RKO (cell line): ENCODE results near the gene PDE8A.
A peak's percentile ranks its signal among the peaks of the same experiment; 100 is the strongest.

Experiments used
- DNase-seq: peaks from one replicate; pipeline ENCODE4 v3.0.0-alpha.2; 2016; ENCODE audit warnings: low spot score

The PDE8A gene

GRCh38 chr15:85031944-85032558 is 50.4 kb downstream of the PDE8A start:
- DNase-seq: no peak

GRCh38 chr15:85033148-85033547 is 51.5 kb downstream of the PDE8A start:
- DNase-seq: no peak

- no peak for DNase-seq
Observed at GRCh38 chr15:85034276-85034675, 52.6 kb downstream of the PDE8A start.

- no peak for DNase-seq
Observed at GRCh38 chr15:85035980-85036379, 54.3 kb downstream of the PDE8A start.

GRCh38 chr15:85036716-85037115 is 55.1 kb downstream of the PDE8A start:
- DNase-seq: no peak

- DNase-seq: no peak
Observed at GRCh38 chr15:85037641-85038040, 56.0 kb downstream of the PDE8A start.

GRCh38 chr15:85041230-85041629 is 59.6 kb downstream of the PDE8A start:
- no peak for DNase-seq

- peak; percentile 65 for DNase-seq
Observed at GRCh38 chr15:85044251-85044853, 62.7 kb downstream of the PDE8A start.

GRCh38 chr15:85044894-85045293 is 63.2 kb downstream of the PDE8A start:
- DNase-seq: no peak

GRCh38 chr15:85045615-85046014 is 64.0 kb downstream of the PDE8A start:
- DNase-seq: no peak

GRCh38 chr15:85047271-85047948 is 65.8 kb downstream of the PDE8A start:
- DNase-seq: no peak

- DNase-seq: no peak
Observed at GRCh38 chr15:85048430-85048829, 66.8 kb downstream of the PDE8A start.

GRCh38 chr15:85049805-85050204 is 68.1 kb downstream of the PDE8A start:
- no peak for DNase-seq

GRCh38 chr15:85059734-85060133 is 78.1 kb downstream of the PDE8A start:
- no peak for DNase-seq

- no peak for DNase-seq
Observed at GRCh38 chr15:85062560-85062959, 80.9 kb downstream of the PDE8A start.

GRCh38 chr15:85063088-85063487 is 81.4 kb downstream of the PDE8A start:
- DNase-seq: no peak

- no peak for DNase-seq
Observed at GRCh38 chr15:85063522-85064079, 81.9 kb downstream of the PDE8A start.

GRCh38 chr15:85064710-85065109 is 83.1 kb downstream of the PDE8A start:
- no peak for DNase-seq

GRCh38 chr15:85071061-85071460 is 89.4 kb downstream of the PDE8A start:
- DNase-seq: no peak

GRCh38 chr15:85071504-85071903 is 89.8 kb downstream of the PDE8A start:
- no peak for DNase-seq

- DNase-seq: no peak
Observed at GRCh38 chr15:85072917-85073316, 91.3 kb downstream of the PDE8A start.

- DNase-seq: peak; percentile 50
Observed at GRCh38 chr15:85073556-85074194, 92.0 kb downstream of the PDE8A start.

- no peak for DNase-seq
Observed at GRCh38 chr15:85086855-85087254, 105.2 kb downstream of the PDE8A start.
